GM20000 (cell line): ENCODE results near the gene UFD1.

Experiments used
- DNase-seq: peaks from one replicate; pipeline ENCODE4 v3.0.0; 2012; ENCODE audit warnings: low spot score
- TF ChIP-seq, protein P1 (sequence below): IDR thresholded peaks from 2 replicates; pipeline ENCODE4 v1.5.1; 2012; ENCODE audit warnings: mild to moderate bottlenecking, control low read depth; ENCODE audit errors: extremely low read depth, missing control alignments

UFD1 gene

DNA sequence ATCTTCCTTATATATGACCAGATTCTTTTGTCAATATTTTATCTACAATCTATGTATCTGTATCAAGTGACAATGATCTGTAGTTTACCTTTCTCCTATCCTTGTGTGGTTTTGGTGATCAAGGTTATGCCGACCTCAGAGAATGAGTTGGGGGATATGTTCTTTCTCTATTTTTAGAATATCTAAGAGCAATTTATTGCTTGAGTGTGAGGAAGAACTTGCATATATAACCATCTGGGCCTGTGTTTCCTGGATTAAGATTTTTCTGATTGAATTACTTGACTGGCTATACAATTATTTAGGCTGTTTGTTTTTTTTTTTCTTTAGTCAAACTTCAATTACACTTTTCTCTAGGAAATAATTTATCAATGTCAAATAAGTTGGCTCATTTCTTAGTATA is 17.5 kb downstream of the UFD1 start:
- no peak for DNase-seq
- TF ChIP-seq, protein P1, sequence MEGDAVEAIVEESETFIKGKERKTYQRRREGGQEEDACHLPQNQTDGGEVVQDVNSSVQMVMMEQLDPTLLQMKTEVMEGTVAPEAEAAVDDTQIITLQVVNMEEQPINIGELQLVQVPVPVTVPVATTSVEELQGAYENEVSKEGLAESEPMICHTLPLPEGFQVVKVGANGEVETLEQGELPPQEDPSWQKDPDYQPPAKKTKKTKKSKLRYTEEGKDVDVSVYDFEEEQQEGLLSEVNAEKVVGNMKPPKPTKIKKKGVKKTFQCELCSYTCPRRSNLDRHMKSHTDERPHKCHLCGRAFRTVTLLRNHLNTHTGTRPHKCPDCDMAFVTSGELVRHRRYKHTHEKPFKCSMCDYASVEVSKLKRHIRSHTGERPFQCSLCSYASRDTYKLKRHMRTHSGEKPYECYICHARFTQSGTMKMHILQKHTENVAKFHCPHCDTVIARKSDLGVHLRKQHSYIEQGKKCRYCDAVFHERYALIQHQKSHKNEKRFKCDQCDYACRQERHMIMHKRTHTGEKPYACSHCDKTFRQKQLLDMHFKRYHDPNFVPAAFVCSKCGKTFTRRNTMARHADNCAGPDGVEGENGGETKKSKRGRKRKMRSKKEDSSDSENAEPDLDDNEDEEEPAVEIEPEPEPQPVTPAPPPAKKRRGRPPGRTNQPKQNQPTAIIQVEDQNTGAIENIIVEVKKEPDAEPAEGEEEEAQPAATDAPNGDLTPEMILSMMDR: no peak

DNA sequence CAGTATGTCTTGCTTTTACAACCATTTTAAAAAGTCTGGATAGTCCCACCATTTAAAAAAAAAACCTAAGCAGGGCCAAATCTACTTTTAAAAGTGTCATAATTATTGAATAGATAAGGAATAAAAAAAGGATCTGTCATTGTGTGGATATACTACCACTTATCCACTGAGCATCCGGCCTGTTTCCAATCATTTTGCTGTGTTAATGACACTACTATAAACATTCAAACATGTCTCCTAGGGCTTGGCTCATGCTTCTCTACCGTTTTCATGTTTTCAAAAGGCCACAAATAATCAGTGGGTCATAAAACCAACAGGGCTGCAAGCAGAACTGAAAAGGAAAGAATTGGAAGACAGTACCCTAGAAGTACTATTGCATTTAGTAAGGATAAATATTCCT is 19.0 kb downstream of the UFD1 start:
- TF ChIP-seq, protein P1: no peak
- no peak for DNase-seq

DNA sequence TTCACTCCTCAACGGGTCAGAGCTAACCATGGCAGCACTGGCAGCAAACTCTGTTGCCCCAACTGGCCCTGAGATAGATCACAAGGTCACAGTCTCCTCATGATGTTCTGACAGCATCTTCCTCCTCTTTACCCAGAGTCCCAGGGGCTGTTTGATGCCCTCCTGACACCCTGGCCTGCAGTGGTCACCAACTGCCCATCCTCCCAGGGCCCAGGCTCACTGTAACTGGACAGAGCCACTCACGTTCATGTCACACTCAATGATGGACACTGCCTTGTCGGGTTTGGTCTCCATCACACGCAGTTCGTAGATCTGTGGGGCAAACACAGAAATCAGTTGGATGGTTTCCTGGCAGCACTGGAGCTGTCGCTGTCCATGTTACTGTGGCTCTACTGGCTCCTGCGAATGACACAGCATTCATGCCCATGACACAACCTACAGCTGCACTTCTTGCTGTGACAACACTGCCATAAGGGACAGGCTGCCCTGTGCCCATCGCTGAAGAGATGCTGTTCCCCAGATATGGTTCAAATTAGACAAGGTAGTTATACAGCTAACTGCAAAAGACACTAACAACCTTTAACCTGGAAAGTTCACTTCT is 21.1 kb downstream of the UFD1 start:
- no peak for DNase-seq
- TF ChIP-seq, protein P1: no peak

DNA sequence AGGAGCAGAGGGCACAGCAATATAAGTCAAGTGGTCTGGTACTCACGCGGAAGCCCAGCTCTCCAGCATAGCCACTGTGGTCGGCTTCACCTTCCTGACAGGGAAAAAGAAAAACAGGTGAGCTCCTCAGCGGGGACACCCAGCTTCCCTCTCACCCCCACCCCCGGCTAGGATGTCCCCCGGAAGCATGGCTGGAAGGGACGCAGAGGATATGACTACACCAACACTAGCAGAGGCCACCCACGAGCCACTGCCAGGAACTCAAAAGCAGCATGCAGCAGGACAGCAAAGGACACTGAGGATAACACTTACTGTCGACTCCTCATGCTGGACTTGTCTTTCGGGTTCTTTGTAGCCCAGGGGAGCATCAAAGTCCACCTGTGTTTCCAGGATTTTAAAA is 22.5 kb downstream of the UFD1 start:
- TF ChIP-seq, protein P1: no peak
- DNase-seq: no peak

DNA sequence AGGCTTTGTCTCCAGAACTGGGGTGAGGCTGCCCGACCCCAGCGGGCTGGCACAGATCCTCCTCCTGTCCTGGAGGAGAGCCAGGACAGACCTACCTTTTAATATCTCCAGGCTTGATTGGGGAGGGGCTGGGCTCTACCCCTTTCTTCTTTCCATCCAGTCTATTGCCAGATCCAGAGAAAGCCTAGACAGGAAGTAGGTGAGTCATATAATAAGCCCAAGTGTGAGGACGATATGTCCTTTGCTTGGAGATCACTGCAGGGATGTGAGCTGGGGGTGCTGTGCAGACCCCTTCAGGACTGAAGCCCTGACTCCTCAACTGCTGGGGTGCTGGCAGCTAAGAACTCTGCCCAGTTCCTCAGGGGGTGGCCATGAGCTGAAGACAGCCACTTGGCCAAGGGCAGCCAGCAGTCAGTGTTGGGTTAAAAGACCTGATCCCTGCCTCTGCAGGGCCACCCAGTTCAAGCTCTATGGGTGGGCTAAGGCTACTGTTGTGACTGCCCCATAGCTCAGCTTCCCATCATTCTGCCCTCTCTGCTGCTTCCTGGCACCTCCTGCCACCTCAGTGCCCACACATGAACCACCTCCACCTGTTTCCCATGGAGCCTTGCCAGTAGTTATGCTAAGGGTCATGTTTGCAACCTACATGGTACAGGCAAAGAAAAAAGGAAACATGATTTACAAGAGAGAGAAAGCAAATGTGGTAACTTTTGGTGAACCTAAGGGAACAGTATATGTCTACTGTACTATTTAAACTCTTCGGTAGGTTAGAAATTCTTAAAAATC is 23.2 kb downstream of the UFD1 start:
- TF ChIP-seq, protein P1: no peak
- no peak for DNase-seq

DNA sequence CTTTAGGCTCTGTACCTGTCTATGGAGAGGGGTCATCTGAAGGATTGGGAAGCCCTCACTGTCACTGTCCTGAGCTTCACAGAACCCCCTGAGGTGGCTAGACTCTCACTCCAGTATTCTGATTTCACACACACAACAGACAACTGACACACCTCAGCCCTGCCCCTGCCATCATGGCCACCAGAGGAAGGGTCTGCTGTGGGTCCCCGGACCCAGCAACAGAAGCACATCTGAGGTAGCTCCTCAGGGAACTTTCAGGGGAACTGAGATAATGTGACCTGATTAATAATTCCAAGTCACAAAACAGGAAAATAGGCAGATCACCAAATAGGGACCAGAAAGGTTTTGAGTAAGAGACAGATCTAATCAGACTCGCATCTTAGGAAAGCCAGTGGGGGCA is 24.0 kb downstream of the UFD1 start:
- TF ChIP-seq, protein P1: no peak
- DNase-seq: no peak

DNA sequence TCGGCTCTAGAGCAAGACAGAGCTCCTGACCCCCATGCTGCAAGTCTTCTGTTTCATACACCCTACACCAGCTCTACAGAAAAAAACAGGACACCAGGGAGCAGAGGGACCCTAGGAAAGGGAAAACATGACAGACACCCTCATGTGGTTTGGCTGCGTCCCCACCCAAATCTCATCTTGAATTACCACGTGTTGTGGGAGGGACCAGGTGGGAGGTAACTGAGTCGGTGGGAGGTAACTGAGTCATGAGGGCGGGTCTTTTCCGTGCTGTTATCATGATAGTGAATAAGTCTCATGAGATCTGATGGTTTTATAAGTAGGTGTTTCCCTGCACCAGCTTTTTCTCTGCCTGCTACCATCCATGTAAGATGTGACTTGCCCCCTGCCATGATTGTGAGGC is 24.8 kb downstream of the UFD1 start:
- TF ChIP-seq, protein P1: no peak
- DNase-seq: no peak
